B cell (primary cell): ENCODE data around the gene IFT43.

Experiments used
- CTCF ChIP-seq: fragments of 200-600 bp; IDR thresholded peaks from one replicate; pipeline ENCODE4 v1.8.0; 2022; ENCODE audit warnings: antibody characterized with exemption, mild to moderate bottlenecking
- EZH2 ChIP-seq: IDR thresholded peaks from 2 replicates; pipeline ENCODE4 v1.6.1; 2012; ENCODE audit warnings: borderline replicate concordance, low read depth, mild to moderate bottlenecking, moderate library complexity, low read length; ENCODE audit not compliant: insufficient read depth, poor library complexity, severe bottlenecking

- TF ChIP-seq EZH2 (no peak), CTCF (no peak)
Observed at GRCh38 chr14:75967866-75968265, 17.7 kb upstream of the IFT43 start.
